Ureter (tissue), 1 donor: Measurements from ENCODE around the gene XIRP1. TPM values are rescaled to one million over a fixed set of nuclear protein-coding genes. Genes with fewer than 3 reads are reported as not detected.

ENCODE experiments used
- DNase-seq: peaks from one replicate; pipeline ENCODE4 v3.0.0-alpha.2; 2020; ENCODE audit warnings: low spot score
- total RNA-seq: library from RNA; stranded (reverse); gene quantifications from one replicate; pipeline ENCODE4 v1.2.4, GENCODE V29; 2023
- donor health status: DM: yes; HTN: yes; CAD: no.

Gene XIRP1
- total RNA-seq, 1 donor from 2014 or later: 0.13 TPM

DNA sequence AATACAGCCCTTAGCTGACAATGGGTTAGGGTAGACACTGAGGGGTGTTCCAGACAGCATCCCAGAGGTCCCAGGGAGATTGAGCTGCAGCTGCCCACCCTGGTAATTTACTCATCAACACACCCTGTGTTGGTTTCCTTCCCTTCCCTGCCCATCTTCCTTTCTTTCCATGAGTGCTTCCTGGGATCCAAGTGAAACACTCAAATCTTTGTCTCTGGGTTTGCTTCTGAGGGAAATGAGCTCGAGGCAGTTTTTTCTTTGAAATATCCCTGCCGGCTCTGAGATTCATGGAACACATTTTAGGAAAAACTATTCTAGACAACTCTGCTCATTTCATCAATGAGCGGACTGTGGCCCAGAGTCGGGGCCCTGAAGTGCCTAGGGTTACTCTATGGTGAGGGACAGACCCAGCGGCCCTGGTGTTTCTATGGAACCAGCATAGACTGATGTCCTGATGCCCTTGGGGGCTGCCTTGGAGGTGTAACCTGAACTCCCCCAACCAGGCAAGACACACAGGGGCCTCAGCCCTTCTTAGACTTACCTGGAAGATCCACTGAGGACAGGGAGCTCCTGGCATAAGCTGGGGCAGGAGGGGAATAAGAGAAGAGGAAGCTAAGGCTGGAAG lies 24.1 kb downstream of the XIRP1 start:
- no peak for DNase-seq

DNA sequence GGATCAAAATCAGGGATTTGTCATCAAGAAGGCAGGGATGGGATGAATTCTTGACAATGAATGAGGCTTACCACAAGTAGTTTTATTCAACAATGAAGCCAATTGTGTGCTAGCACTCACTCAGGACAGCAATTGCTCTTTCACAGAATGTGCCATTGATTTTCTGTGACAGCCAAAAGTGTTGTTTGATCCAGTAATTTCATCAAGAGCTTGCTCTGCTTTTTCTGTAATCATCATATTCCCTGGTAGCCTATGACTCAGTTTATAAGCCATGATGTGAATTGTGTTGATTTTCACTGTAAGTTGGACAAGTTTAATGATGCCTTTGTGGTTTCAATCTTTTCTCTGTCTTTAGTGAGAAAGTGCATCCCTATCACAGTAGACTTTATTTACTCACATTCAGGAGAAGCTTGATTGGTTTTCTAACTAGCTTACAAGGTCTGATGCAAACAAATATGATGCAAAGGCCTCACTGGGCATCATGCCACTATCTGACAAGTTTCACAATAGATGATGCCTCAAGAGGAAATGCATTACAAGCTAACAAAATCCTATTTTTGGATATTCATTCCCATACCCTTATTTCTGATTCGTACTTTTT lies 25.4 kb downstream of the XIRP1 start:
- DNase-seq: no peak

DNA sequence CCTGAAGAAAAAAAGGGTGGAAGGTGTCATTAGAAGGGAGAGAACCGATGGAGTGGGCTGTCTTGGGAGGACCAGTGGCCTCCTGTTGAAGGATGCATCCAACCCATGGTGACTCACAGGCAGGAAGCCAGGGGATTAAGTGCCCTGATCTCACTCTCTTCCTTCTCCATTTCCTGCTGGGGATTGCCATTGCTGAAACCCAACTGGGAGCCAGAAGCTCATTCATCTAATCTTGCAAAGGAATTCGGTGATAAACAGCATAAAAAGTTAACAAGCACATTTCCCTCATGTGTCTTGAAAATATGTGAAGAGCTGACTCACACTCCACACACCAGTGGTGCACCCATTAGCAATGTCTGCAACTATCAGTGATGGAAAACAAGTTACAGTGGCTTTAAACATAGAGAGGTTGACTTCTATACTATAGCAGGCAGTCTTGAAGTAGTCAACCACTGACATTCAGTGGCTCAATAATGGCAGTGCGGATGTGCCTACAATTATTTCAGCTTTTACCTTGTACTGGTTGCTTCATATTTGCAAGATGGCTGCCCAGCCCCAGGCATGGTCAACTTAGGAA lies 26.2 kb downstream of the XIRP1 start:
- DNase-seq: no peak

DNA sequence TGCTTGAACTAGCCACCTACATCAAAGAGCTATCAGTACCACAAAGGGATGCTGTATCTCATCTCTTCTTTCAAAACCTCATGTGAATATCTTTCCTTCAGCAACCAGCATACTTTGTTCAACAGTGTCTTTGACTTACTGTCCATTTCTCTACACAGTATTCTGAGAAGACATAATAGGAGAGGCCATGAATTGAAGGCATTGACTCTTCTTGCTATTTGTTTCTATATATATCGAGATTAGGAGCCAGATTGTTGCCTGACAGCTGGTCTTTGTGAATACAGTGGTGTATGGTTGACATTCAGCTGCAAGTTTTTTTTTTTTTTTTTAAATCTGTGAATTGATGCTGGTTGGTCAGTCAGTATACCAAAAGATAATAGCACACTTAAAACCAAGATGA lies 26.9 kb downstream of the XIRP1 start:
- no peak for DNase-seq

DNA sequence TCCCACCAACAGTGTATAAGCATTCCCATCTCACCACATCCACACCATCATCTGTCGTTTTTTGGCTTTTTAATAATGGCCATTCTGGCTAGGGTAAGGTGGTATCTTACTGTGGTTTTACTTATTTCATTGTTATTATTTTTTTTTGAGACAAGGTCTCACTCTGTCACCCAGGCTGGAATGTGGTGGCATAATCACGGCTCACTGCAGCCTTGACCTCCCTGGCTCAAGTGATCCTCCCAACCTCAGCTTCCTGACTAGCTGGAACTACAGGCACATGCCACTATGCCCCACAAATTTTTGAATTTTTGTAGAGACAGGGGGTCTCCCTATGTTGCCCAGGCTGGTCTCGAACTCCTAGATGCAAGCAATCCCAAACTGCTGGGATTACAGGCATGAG lies 28.0 kb downstream of the XIRP1 start:
- no peak for DNase-seq

DNA sequence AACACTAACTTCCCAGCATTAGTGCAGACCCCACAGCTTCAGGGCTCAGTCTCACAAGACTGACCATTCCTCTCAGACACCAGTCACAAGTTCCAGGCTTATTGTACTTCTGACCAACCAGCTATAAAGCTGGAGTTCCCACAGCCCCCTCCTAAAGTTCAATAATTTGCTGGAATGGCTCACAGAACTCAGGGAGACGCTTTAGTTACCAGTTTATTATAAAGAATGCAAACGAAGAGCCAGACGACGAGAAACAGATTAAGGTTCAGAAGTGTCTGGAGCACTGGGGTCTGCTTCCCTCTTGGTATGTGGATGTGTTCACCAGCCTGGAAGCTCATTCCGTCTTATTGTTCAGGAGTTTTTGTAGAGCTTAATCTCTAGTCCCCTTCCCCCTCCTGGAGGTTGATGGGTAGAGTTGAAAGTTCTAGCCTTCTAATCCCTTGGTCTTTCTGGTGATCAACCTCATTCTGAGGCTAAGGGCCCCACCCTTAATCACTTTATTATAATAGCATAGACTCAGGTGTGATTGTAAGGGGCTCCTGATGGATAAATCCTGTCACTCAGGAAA lies 34.2 kb downstream of the XIRP1 start:
- no peak for DNase-seq

DNA sequence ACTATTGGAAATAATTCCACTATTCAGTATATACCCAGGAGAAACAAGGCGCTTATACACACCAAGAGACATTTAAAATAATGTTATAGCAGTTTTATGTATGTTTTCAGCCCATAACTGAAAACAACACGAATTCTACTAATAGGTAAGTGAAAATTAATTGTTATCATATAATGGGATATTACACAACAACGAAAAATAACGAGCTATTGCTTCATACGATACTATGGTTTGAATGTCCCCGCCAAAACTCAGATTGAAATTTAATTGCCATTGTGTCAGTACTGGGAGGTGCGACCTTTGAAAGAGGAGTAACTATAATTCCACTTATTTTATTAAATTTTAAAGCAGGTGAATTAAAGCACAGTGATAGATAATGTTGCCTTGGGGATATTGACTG lies 35.0 kb downstream of the XIRP1 start:
- DNase-seq: no peak

DNA sequence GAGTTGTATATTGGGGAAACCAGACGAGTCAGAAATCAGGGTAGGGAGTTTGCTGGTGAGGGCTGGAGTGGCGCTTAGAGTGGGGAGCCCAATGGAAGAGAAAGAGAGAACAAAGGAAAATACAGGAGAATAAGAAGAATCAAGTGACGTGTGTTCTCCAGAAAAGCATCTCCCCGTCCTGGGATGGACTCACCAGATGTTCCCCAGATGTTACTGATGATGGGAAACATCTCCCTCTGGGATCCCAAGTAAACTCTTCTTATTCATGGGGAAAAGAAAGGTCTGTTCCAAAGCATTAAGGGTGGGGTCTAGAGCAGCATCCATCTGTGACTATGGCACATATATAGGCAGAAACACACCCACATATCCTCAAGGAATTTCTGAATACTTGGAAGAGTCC lies 36.0 kb downstream of the XIRP1 start:
- DNase-seq: no peak

DNA sequence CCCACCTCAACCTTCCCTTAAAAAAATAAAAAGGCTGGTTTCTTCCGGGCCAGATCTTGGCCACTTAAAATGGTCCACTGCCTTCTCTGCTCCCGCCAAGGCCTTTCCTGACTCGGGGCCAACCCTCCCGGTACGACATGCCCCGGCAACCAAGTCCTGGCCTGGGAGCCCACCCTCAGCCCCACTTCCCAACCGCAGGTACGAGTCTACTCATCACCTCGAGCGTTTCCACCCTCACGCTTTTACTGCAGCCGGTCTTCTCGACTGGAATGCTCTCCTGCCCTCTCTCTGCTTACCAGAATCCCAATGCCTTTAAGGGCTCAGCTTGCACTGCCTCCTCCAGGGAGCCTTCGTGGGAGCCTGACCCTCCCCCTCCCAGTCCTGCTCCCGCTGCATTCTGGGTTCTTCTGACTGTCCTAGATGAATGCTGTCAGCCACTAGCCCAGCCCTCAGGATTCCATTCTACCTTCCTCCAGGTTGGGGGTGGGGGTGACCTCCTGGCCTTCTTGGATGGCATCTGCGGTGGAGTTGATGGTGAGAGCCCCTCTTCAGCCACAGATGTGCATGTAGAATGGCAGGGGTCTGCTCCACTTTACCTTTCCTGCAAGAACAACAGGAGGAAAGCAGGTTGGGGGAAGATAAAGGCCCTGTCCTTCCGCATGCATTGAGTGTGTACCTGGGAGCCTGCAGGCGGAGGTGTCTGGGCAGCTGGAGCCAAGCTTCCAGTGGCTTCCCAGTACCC lies 37.9 kb downstream of the XIRP1 start:
- DNase-seq: no peak

DNA sequence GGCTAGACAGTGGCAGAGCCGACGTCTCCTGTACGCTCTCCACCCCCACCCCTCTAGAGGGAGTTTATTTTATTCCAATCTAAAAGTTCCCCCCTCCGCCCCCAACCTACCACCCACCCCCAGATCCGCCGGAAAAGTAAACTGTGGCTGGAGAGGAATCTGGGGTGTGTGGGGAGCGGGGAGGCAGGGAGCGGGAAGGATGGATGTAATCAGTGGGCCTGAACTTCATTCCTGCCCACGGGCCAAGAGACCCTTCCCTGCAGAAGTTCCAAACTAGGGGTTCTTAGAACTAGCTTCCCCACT lies 38.5 kb downstream of the XIRP1 start:
- no peak for DNase-seq

DNA sequence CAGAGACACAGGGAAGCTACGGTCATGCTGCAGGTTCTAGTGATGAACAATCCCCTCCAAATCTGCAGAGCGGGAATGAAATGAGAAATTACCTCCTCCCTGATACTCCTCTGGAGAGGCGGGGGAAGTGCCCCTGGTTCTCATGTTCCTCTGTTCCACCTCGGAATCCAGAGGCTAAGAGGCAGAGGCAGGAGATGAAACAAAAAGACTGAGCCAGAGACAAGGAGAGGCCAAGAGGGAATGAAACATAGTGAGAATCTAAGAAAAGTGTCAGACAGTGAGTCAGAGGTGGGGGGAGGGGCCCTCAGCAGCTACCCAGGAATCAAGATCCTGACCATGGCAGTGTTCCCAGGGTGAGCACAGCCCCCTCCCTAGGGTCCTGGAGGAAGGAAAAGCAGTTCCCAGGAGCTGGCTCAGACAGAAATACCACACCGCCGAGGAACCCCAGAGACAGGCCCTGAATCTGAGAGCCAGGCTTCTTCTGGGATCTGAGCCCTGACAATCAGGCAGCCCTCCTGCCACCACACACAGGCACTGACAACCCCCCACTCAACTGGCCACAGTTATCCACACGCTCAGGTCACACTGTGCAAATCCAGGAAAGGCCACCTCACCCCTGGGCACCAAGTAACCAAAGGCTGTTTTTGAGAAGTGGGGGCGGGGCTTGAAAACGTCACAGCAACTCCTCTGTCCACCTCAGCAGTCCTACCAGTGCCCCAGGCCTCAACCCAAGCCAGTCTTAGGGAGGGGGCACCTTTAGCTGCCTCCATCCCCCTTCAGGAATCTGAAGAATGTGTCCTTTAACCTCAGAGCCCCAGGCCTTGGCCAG lies 41.4 kb downstream of the XIRP1 start:
- peak; percentile 89 for DNase-seq

DNA sequence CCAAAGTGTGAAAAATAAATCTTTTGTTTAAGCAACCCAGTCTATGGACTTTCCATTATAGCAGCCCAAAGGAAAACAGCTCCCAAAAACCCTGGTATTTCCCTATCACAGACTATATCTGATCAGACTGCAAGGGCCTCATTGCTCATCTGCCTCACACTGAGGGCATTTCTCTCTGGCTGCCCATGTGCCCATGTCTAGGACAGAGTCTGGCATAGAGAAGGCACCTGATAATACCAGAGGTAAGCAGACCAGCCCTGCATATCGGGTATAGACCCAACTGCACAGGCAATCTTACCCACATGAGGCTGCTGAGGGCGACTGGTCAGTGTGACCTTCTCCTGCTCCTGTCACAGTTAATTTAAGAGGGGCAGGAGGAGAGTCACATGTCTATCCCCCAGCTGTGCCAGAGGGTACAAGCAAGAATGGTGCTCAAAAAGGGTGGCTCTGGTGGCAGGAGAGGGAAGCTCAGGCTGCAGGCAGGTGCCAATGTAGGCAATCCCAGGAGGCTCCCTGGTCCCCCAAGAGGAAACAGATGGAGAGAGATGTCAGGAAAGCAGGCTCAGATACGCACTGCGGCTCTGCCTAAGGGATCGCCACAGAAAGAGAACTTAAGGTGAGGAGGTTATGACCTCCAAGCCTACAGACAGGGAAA lies 42.1 kb downstream of the XIRP1 start:
- DNase-seq: no peak

DNA sequence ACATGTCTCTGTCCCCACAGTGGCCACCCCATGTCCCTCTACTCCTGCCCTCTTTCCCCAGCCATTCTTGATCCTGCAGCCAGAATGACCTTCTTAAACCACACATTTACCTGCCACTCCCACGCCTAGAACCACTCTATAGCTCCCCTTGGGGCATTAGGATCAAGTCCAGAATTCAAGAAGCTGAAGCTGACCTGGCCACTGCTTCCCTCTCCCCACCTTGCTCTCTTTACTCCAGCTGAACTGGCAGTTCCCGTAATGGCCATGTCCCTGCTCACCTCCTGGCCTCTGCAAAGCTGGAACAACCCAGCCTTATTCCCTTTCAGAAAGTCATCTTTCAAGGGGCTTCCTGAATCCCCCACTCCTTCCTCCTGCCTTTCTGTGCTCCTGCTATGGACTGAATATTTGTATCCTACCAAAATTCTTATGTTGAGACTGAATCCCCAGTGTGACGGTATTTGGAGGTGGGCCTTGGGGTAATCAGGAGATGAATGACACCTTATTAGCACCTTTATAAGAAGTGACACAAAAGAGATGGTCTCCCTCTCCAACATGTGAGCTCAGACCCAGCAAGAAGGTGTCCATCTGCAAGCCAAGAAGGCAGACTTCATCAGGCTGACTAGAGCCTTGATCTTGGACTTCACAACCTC lies 42.8 kb downstream of the XIRP1 start:
- no peak for DNase-seq

DNA sequence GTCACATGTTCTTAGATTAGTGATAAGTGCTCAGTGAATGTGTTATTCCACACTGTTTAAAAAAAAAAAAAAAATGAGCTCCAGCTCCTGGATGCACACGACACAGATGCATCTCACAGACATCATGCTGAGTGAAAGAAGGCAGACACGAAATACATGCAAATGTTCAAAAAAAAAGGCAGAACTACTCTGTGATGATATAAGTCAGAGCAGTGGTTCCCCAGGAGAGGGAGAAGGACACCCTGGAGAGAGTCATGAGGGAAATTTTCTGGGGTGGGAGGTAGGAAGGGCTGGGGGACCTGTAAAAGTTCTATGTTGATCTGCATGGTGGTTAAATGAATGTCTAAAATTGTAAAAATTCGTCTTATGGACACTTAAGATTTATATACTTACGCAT lies 43.3 kb downstream of the XIRP1 start:
- no peak for DNase-seq

DNA sequence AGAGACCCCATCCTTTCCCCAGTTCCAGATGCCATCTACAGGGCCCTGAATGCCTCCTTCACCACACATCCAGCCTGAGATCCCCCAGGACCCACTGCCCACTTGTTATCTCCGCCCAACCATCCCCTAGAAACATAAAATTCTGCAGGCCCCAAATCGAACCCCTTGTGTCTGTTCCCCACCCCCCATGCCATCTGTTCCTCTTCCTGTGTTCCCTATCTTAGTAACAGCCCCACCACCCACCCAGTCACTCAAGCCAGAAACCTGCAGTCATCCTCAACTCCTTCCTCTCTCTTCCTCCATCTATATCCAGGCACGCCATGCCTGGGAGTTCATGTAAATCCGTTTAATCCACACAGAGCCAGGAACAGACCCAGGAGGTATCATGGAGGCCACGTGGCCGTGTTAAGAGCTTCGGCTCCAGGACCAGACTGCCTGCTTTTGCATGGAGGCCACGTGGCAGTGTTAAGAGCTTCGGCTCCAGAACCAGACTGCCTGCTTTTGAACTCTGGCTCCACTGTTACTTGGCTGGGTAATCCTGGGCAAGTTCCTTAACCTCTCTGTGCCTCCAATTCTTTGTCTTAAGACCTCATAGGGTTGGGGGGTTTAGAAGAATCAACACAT lies 43.8 kb downstream of the XIRP1 start:
- DNase-seq: no peak

DNA sequence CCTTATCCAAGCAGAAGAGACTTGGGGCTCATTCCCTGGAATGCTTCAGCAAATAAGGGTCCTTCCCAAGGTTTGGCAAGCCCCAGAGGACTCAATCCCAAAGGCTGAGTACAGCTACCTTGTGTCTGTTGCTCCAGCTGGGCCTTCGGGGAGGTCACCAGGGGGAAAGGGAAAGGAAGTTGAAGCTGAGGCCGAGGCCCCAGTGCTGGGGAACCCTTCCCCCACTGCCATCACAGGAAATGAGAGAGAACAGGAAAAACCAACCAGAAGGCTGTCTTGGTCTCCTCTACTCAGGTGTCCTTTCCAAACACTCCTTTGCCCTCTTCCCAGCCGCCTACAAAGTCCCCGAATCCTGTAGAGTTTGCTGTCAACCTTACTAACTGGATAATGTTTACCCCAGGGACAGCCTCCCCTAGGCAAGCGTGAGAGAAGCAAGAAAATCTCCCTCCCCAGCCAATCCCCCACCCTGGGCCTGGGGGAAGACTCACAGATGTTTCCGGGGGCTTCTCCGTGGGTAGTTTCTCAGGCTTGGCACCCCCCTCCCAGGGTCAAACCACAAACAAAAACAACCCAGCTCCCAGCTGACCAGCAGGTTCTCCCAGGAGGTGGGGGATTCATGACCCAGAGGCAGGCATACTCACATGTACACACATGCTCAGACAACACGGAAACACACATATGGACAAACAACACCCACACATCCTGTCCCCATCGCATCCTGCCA lies 44.5 kb downstream of the XIRP1 start:
- peak; percentile 68 for DNase-seq

DNA sequence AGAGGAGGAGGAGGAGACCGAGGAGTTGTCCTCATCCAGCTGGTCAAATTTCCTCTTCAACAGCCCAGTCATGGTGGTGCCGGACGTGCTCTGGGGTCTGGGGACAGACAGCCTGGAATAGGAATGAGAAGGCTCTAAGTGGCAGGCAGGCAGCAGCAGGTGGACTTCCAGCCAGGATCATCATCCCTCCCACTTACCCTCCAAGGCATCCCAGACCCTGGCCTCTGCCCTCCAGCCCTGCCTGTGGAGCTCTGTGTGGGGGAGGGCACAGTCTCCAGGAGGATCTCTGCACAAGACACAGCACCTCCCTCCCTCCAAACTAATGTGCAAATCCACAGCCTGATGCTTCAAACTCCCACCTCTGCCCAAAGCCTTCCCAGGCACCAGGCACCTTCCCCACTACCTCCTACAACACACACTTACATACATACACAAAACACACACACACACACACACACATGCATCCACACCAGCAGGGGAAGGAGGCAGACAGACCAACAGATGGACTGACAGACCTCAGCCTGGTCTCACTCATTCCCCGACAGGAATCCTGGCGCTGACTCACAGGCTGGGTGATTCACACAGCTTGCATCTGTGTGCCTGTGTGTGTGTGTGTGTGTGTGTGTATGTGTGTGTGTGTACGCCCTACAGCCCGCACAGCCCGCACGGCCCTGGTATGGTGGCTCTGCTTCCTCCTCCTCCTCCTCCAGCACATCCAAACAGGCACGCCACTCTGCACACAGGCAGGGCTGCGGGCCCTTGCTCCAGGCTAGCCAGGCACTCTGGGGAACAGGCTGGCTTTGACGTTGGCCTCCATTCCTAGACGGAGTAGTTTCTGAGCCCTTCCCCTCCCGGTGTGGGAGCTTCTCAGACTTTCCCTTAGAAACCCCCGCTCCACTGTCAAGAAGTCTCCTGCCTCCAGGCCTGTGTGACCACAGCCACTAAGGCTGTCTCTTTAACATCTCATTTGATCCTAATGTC lies 45.5 kb downstream of the XIRP1 start:
- DNase-seq: peak; percentile 86

DNA sequence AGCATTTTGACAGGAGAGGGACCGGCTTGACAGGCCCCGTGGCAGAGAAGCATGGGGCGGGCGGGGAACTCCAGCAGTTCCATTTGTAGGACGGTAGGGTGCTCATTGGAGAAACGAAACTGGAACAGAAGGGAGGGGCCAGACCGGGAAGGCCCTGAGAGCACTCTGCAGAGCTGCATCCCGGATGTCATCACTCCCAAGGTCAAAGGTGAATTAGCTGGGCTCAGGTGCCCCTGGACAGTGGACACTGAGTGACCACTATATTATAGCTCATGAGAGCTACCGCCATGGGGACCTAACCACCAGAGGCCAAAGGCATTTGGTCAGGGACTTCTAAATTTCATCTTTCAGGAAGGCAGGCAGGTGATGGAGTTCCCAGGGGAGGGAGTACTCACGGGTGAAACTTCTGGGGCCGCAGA lies 46.3 kb downstream of the XIRP1 start:
- no peak for DNase-seq
